Measurements from ENCODE around the gene SERPINA3.

Gene SERPINA3

DNA sequence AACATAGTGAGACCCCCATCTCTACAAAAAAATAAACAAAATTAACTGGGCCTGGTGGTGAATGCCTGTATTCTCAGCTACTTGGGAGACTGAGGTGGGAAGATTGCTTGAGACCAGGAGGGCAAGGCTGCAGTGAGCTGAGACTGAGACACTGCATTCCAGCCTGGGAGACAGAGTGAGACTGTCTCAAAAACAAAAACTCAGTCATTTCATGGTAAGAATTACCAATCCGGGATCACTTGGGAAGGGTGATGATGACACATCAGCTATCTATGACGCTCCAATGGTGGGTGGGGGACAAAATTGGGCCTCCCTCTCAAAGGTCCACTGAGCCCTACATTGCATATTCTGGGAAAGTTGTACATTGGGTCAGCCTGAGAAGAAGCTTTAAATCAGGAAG is 47.7 kb downstream of the SERPINA3 start:
- DNase-seq, result no peak

DNA sequence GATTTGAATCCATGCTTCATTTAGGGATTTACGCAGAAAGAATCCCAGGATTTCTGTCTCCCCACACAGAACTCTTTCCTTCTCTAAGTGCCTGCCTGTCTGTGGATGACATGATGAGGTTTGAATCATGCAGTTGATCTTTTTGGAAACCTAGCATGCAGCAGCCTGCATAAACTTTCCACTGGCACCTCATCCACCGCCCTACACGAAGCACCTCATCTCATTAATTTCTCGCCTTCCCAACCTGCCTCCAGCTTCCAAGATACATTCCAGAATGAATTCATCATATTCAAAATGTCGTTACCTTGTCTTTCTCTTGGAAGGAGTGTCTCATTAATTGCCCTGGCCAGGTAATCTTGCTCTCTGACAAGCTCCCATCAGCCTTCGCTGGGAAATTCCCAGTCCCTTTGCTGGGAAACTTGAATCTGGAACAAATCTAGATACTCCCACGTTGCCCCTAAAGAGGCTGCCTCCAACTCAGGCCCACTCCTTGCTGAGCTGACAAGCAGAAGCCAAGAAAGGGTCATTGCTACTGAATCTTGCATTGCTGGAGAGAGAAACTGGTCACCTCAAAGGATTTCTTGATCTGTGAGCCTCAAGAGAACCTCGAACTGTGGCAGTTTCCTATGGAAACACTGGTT is 48.2 kb downstream of the SERPINA3 start:
- no peak for DNase-seq

- no peak for DNase-seq
Observed at GRCh38 chr14:94663538-94663937, 51.3 kb downstream of the SERPINA3 start.

- no peak for DNase-seq
Observed at GRCh38 chr14:94663965-94664704, 51.9 kb downstream of the SERPINA3 start.

GRCh38 chr14:94665121-94665520 is 52.9 kb downstream of the SERPINA3 start:
- no peak for DNase-seq

GRCh38 chr14:94665544-94665943 is 53.4 kb downstream of the SERPINA3 start:
- no peak for DNase-seq

DNA sequence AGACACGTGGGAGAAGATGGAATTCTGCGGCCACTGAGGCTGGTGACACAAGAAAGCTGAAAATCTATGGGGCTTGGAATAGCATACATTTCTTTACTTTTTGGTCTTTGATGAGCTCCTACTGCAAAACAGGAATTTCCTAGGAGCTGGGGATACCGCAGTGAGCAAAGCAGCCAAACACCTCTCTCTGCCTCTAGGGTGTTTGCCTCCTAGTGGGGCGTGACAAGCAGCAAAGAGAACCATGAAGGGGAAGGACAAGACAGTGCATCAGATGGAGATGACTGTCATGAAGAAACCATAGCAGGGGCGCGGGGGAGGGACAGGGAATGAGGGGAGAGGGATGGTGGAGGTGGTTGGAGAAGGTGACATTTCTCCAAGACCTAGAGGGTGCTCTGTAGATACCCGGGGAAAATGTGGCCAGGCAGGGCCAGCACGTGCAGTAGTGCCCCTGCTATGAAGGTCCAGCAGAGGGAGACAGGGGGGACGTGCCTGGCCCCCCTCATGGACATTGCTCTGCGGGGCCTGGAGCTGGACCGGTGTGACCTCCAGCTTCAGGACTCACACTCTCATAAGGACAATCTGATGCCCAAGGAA is 58.6 kb downstream of the SERPINA3 start:
- no peak for DNase-seq

DNA sequence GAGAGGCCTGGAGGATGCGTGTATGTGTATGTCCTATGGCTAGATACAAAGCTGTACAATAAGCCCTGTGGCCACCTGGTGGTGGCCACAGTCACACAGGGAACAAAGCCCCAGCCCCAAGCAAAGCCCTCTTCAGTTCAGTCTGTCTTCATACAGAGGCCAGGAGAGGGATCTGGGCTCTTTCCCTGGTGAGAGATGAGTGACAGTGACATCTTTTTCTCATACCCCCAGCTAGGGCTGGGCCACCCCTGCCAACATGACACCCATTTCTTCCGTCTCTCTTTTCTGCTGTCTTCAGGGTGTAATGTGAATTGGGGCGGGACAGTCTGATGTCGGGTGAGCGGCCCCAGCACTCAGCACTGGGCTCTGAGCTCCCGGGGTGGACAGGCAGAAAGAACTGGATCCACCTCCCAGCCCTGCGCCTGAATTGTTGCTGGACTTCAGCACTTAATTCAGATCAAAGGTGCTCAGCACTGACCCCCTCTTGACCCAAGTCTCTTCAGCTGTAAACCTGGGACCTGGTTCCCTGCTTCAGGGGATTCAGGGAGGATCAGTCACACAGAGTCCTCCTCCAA is 59.8 kb downstream of the SERPINA3 start:
- no peak for DNase-seq

DNA sequence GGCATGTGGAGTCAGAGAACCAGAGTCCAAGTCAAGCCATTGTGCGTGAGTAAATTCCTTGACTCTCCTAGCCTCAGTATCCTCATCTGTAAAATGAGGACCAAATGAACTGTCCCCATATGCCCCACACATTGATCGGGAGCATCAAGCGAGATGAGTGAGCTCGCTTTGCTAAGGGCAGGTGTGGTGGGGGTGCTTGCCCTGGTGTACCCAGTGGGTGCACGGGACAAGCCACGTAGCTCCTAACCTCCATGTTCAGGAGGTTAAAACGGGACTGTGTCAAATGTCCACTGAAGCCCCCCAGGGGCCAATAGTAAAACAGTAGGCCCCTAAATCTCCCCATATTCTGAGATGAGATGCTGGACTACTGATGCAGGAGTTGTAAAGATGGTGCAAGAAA is 60.9 kb downstream of the SERPINA3 start:
- no peak for DNase-seq
